Measurements from ENCODE around the gene ZNF426.

The ZNF426 gene

GRCh38 chr19:9494096-9494495, 44.3 kb downstream of the ZNF426 start:
- no peak for DNase-seq (ENCODE audit: low read depth)

- no peak for DNase-seq (ENCODE audit: low read depth)
Observed at GRCh38 chr19:9487016-9487415, 51.4 kb downstream of the ZNF426 start.

GRCh38 chr19:9485140-9485539, 53.3 kb downstream of the ZNF426 start:
- no peak for DNase-seq (ENCODE audit: low read depth)

GRCh38 chr19:9474975-9475374, 63.5 kb downstream of the ZNF426 start:
- DNase-seq (ENCODE audit: low read depth) = no peak

Measured in T-helper 22 cell (primary cell).